Fibroblast of the conjunctiva (primary cell): ENCODE measurements around the gene APLP2.
A peak's percentile ranks its signal among the peaks of the same experiment; 100 is the strongest.
"Not testable (repeated sequence)": the region's sequence is repeated elsewhere in the genome, so short reads cannot be mapped to it uniquely, and the experiment has no call there.

Experiments used
- DNase-seq: peaks from one replicate; pipeline ENCODE4 v3.0.0-alpha.2; 2010; ENCODE audit warnings: low read depth

Gene APLP2

DNA sequence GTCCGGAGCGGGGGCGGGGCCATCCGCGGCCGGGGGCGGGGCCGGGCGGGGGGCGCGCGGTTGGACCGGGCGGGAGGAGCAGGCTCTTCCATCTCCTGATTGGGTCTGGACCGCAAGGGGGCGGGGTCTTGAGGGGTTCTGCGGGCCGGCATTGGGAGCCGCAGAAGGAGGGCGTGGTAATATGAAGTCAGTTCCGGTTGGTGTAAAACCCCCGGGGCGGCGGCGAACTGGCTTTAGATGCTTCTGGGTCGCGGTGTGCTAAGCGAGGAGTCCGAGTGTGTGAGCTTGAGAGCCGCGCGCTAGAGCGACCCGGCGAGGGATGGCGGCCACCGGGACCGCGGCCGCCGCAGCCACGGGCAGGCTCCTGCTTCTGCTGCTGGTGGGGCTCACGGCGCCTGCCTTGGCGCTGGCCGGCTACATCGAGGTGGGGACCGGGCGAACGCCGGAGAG lies at the start of gene APLP2:
TSS of gene APLP2 (plus strand) at position 236 of the 450 bp plus-strand sequence. CDS start at position 320, 84 bp downstream.
- DNase-seq, result peak; percentile 98

DNA sequence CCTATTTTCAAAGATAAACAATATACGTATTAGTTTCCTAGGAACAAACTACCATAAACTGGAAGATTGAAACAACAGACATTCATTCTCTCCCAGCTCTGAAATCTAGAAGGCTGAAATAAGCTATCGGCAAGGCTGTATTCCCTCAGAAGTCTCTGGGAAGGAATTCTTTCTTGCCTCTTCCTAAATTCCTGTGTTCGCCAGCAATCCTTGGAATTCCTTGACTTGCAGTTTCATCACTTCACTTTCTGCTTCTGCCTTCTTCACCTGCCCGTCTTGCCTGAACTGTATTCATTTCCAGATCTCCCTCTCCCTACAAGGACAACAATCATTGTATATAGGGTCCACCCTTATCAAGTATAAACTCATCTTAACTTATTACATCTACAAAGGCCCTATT lies 49.4 kb upstream of the APLP2 start:
- no peak for DNase-seq

DNA sequence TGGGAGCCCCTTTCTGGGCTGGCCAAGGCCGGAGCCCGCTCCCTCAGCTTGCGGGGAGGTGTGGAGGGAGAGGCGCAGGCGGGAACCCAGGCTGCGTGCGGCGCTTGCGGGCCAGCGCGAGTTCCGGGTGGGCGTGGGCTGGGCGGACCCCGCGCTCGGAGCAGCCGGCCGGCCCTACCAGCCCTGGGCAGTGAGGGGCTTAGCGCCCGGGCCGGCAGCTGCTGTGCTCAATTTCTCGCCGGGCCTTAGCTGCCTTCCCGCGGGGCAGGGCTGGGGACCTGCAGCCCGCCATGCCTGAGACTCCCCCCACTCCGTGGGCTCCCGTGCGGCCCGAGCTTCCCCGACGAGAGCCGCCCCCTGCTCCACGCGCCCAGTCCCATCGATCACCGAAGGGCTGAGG lies 48.1 kb upstream of the APLP2 start:
- not testable (repeated sequence) for DNase-seq

DNA sequence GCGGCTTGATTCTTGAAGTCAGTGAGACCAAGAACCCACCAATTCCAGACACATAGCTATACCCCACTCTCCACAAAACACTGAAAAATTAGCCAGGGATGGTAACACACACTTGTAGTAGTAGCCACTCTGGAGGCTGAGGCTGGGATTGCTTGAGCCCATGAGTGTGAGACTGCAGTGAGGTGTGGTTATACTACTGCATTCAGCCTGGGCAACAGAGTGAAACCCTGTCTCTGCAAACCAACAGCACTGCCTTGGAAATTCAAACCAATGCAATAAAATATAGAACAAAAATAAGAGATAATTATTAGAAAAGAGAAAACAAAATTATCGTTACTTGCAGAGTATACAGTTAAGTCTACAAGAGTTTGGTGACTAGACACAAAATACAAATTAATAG lies 46.9 kb upstream of the APLP2 start:
- DNase-seq, result no peak

DNA sequence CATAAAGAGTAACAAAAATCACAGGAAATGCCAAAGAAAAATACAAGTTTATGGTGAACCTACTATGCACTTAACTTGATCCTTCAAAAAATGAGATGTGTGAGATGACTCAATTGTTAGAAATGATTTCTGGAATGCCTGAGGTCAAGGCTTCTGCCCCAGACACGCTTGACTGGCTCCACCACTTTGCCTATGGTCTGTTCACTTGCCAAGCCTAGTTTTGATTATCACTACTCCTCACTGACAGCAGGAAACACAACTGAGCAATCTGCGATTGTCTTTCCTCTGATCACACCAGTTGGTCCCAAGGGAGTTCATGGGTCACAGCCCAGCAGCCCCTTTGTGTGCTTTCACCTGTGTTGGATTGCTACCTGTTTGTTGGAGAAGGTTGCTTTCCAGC lies 46.5 kb upstream of the APLP2 start:
- DNase-seq, result no peak

DNA sequence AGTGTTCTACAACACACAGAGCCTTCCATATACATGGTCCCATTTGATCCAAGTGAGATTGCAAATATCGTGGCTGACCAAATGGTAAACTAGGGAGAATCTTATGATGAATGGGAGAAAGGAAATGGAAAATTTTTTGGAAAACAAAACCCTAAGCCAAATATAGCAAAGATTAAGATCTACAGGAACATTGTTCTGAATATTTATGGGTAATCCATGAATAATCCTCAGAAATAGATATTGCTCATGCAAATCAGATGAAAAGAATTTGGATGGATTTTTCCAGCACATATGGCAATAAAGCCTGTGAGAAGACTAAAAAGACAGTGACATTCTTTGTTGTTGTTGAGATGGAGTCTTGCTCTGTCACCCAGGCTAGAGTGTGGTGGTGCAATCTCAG lies 45.3 kb upstream of the APLP2 start:
- DNase-seq, result no peak

DNA sequence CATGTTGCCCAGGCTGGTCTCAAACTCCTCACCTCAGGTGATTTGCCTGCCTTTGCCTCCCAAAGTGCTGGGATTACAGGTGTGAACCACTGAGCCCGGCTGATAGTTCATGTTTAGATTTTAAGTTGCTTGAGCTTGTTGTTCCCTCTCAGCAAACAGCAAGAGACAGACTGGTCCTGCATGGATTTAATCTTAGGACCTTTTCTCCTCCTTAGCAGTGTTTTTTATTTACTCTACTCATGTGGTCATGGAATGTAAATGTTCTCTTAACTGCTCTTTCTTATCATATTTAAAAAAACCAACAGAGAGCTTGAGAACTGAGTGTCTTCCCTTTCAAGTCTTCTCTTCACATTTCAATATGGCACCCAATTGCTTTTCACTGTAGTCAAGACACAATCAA lies 44.3 kb upstream of the APLP2 start:
- no peak for DNase-seq

DNA sequence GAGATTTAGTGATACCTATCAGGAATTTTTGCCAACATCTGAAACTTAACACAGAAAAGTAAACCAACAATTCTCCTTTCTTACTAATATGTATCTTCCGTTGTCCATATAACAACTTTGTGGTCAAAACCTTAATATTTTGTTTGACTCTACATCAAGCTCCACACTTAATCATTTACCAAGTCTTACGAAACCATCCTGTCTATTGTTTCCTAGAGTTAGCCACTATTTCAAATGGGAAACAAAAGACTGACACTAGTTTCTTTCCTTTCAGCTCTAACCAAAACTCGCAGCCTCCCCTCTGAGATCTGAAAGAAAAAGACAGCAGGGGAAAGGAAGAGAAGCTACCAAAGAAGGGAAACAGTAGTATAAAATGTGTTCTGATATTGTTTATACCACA lies 40.6 kb upstream of the APLP2 start:
- no peak for DNase-seq

DNA sequence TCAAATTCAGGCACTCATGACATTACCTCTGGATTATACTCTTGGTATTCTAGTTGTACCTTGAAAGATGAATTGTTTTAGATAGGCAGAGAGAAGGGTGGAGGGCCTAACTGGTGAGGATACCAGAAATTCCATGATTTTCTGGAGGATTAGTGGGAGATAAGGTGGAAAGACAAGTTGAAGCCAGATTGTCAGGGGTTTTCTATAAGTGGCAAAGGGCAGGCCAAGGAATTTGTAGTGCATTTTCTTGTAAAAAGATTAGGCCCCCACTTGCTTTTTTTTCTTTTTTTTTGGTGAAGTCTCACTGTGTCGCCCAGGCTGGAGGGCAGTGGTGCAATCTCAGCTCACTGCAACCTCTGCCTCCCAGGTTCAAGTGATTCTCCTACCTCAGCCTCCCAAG lies 38.6 kb upstream of the APLP2 start:
- no peak for DNase-seq

DNA sequence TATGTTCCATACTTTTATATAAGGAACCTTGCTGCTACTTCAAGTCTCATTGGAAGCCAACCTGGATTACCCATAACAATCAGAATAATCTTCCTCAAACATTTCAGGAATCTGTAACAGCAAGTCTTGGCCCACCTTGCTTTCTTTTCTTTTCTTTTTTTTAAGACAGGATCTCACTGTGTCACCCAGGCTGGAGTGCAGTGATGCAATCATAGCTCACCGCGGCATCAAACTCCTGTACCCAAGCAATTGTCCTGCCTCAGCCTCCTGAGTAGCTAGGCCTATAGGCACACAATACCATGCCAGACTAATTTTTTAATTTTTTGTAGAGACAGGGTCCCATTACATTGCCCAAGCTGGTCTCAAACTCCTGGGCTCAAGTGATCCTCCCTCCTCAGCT lies 37.7 kb upstream of the APLP2 start:
- DNase-seq, result no peak

DNA sequence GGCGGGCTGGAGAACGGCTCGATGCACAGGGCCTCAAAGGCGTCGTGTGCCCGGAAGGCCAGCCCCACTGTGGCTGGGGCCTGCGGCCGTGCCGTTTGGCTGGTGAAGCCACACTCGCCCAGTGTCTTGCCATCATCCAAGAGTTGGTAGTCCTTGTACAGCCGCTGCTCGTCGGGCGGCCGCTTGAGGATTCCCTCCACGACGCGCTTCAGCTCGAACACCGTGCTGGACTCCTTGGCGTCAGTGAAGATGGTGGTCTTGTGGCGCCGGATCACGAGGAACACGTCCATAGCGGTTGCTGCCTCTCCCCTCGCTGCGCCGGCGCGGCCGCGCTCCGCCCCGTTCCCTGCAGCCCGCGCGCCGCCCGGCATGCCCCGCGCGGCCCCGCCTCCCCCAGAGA lies 36.8 kb upstream of the APLP2 start:
- DNase-seq, result no peak

DNA sequence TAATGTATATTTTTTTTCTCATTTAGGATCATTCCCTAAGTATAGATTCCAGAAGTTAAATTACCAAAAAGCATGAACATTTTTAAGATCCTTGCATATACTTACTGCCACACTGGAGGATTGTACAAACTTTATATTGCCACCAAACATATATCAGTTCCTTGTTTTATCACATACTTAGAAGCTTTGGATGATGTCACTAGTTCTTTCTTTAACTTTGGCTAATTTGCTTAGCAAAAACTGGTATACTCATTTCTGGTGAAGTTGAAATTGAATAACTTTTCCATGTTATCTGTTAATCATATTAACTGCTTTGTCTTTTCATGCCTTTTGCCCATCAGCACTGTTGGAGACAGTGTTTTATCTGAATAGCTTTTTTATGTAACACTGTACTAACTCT lies 35.5 kb upstream of the APLP2 start:
- DNase-seq, result no peak

DNA sequence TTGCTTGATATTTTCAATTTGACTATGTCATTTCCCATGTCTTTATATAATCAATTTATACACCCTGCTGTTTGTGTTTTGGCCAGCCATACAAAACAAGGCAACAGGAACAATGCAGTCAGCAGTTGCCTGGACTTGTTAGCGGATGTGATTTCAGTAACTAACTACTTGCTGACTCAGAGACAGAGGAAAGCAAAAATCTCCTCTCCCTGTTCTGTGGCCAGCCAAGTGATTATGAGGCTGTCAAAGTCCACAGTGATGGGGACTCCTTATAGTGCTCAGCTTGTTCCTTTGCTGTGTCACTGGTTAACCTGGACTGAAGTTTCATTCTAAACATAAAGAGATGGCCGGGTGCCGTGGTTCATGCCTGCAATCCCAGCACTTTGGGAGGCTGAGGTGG lies 32.6 kb upstream of the APLP2 start:
- DNase-seq, result peak; percentile 27

DNA sequence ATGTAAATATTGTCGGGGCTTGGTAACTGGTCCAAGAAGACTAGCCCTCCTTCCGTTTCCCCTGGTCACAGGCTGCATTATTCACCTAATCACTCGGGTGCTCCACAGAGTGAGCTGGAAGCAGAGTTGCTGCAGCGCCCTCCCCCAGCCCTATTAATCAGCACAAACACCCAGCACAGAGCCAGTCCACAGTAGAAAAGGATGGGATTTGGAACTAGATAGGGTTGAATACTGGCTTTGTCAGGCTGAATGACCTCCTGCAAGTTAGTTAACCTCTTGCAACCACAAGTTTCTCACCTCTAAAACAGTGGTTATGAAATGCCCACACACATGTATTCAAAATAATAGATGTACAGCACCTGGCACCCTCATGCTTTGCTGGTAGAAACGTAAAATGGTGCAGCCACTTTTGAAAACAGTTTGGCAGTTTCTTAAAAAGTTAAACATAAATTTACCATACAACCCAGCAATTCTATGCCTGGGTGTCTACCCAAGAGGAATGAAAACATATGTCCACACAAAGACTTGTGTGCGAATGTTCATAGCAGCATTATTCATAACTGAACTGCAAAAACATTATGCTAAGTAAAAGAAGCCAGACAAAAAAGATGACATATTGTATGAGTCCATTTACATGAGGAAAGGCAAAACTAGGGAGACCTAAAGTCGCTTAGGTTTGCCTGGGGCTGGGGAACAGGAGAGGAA lies 31.7 kb upstream of the APLP2 start:
- DNase-seq, result no peak

DNA sequence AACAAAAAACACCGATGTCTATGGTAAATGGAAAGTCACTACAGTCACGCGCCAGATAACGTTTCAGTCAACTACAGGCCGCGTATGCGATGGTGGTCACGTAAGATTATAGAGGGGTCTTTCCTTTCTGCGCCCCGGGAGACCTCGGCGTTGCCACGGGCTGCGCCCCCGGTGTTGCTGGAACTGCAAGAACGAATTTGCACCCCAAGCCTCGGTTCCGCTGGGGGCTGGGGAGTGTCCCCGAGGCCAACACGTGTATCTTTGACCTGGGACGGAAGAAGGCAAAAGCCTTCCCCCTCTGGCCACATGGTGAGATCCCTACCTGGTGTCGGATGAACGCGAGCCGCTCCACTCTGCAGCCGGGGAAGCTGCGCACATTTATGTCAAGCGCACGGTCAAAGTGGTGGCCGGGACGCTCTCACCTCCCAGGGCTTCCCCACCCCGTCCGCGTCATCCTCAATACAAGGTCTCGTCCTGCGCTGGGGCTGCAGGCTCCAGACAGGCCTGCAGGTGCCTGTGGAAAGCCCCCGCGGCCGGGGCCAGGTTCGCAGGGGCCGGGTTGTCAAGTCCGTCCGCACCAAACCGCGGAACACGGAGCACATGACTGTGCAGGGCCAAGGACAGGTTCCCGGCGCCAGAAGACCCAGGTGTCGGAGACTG lies 29.3 kb upstream of the APLP2 start:
- DNase-seq, result no peak

DNA sequence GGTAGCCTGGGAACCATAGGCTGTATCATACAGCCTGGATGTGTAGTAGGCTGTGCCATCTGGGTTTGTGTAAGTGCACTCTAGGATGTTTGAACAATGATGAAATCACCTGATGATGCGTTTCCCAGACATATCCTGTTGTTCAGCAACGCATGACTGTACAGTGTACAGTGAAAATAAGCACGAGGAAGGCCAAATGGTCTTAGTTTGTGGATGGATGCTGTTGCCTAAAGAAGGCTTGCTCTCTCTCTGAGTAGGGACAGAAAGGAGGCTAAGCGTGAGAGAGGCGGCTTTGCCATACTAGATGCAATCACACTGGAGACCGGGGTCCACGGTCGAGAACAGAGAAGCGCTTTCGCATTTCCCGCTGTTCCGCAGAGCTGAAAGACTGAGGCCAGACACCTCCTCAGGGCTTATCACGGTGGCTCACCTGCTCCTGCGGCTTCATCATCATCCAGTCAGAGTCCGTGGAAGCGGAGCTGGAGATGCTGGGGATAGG lies 27.6 kb upstream of the APLP2 start:
- DNase-seq, result peak; percentile 50

DNA sequence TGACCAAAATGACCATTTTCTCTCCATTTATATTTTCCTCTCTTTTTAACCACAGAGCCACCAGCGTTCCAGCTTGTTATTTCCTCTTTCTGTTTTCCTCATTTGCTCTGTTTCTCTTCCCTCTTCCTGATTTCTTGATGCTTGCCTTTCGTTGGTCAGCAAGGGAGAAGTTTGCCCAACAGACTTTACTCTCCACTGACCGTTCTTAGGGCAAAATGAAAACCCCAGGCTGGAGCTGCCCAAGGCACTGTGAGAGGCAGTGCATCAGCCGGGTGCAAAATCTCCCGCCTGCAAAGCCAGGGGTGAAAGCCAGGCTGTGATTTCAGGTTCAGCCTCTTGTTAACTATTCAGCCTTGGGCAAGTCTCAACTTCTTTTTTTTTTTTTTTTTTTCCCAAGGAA lies 26.1 kb upstream of the APLP2 start:
- no peak for DNase-seq

DNA sequence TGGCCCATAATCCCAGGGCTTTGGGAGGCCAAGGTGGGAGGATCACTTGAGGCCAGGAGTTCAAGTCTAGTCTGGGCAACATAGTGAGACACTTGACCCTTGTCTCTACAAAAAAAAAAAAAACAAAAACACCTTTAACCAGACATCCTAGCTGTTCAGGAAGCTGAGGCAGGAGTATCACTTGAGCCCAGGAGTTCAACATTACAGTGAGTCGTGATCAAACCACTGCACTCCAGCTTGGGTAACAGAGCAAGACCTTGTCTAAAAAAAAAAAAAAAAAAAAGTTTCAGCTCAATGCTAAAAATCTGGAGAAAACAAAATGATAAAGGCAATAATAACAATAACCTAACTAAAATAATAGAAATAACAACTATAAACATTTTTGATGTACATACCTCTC lies 22.6 kb upstream of the APLP2 start:
- DNase-seq, result no peak

DNA sequence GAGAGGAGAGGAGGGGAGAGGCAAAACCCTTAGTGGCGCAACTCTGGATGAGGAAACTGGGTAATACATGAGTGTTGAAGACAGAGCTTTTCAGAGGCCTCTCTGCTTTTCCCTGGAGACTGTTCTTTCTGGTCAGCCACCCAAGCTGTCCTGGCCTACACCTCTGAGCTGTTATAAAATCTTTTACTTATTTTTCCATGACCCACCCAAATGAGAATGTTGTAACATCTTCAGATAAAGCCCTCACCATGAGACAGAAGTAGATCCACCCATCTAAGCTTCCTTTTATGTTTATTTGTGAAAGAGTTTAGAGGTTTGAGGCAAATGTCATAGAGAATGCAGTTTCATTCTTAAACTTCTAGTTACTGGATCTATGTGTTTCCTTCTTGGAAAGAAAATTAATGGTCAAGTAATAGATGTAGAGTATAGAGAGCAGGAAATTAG lies 20.3 kb upstream of the APLP2 start:
- DNase-seq, result no peak

DNA sequence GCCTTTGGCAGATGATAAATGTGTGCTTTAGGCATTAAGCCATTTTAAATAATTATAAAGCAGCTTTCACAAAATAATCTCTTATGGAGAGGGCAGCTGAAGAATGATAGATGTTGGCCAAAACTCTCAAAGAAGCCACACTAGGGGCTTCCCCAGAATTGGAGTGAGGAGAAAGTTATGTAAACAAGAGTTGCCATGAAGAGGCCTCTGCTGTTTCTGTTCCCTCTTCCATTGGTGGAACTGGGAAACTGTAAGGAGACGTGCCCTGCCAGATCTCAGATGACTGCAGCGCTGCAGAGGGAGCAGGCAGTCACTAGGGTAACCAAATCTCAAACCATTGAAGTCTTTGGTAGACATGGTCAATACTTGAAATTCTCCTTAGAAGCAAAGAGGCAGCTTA lies 19.4 kb upstream of the APLP2 start:
- DNase-seq, result no peak

DNA sequence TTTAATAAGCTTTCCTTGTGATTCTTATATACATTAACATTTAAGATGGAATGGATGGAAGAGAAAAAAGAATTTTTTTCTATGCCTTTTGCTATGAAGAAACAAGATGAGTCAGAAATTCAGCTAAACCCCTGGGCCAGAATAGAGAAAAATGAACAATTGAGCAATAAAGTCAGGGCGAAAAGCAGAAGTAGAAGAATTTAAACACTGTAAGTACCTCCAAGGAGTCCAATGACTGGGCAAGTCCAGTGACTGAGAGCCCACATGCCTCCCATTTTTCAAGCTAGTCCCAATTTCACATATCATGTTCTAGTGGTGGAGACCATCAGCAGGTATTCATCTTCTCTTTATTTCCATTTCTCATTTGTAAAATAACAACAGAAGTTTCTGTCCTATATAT lies 18.6 kb upstream of the APLP2 start:
- DNase-seq, result no peak

DNA sequence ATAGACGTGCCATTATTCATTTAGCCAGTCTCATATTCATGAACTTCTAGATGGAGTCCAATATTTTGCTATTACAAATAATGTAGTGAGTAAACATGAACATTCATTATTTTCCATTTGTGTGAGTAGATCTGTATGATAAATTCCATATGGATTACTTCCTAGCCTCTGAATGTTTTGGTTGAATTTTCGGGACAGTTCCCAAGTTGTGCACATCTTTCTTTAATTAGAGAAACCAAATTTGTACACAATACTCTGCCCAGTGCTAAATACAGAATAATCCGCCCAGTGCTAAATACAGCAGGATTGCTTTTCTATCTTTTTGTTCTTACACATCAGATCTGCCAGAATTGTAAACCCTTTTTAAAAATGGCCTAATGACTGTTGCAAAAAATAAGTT lies 17.1 kb upstream of the APLP2 start:
- DNase-seq, result no peak

DNA sequence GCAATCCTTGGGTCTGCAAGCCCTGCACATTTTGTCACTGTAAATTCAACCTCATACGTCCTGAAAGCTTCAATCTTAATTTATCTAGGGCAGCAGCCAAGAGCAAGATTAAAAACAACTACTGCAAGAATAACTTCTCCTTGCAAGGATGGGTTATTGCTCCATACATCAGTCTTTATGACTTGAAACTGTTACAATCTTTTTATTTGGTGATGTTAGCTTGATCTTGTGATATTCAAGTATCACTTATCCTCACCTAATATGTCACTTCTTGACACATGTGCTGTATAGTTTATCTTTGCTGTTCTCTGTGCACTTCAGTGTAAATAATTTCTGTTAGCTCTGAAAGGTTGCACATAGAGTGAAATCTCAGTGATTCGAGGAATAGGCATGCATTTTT lies 14.7 kb upstream of the APLP2 start:
- DNase-seq, result no peak

DNA sequence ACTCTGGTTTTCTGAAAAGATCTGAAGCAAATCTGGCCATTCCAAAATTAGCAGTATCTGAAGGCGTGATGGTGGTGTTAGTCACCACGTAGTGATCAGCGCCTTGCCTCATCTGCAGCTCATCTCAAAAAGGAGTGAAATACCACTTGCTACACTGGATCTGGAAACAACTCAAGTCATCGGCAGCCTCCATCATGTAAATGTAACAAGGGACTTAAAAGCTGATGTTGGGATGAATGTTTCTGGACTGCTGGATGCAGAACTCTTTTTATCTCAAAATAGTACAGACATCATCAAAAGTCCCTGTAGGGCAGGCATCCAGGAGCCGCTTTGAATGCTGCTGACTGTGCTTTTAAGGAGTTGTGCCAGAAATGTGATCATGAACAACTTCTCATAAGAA lies 14.1 kb upstream of the APLP2 start:
- DNase-seq, result no peak
